ENCODE measurements around the gene NTN1. TPM values are rescaled to one million over a fixed set of nuclear protein-coding genes. Genes with fewer than 3 reads are reported as not detected.

NTN1 gene
- total RNA-seq, 1 experiment from 2014 or later = 17.7 TPM

- H3K36me3 ChIP-seq (ENCODE audit: low read depth) = no peaks in the 10 kb centered on the region
- no peak overlapping the region for H2AFZ ChIP-seq
- intact Hi-C loops (cut with micrococcal nuclease; ENCODE audit: unreplicated experiment) = no loop called here
- H3K4me3 ChIP-seq = no peak overlapping the region
- H3F3A ChIP-seq (ENCODE audit: insufficient read depth, low read depth) = no peaks in the 10 kb centered on the region
- no peaks in the 10 kb centered on the region for H3K27me3 ChIP-seq (ENCODE audit: insufficient read depth, low read depth)
- H3K4me1 ChIP-seq (replicated peaks; ENCODE audit: insufficient read depth) = no peaks in the 10 kb centered on the region
- no peak overlapping the region for H3K4me2 ChIP-seq
- no peaks in the 10 kb centered on the region for H3K79me2 ChIP-seq (ENCODE audit: low read depth)
- BruUV-seq (replicated peaks) = no TSS peak
- no peak overlapping the region for H3K27ac ChIP-seq
- no peaks in the 10 kb centered on the region for H4K20me1 ChIP-seq (ENCODE audit: insufficient read depth)
- no peak for DNase-seq
- no peaks in the 10 kb centered on the region for H3K9me2 ChIP-seq (ENCODE audit: insufficient read depth)
- TF ChIP-seq, protein P1, sequence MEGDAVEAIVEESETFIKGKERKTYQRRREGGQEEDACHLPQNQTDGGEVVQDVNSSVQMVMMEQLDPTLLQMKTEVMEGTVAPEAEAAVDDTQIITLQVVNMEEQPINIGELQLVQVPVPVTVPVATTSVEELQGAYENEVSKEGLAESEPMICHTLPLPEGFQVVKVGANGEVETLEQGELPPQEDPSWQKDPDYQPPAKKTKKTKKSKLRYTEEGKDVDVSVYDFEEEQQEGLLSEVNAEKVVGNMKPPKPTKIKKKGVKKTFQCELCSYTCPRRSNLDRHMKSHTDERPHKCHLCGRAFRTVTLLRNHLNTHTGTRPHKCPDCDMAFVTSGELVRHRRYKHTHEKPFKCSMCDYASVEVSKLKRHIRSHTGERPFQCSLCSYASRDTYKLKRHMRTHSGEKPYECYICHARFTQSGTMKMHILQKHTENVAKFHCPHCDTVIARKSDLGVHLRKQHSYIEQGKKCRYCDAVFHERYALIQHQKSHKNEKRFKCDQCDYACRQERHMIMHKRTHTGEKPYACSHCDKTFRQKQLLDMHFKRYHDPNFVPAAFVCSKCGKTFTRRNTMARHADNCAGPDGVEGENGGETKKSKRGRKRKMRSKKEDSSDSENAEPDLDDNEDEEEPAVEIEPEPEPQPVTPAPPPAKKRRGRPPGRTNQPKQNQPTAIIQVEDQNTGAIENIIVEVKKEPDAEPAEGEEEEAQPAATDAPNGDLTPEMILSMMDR (conservative IDR thresholded peaks at IDR 0.05) = no peak
- no peak for TF ChIP-seq EZH2 (IDR thresholded peaks at IDR 0.05; ENCODE audit: low read depth)
- ChIA-PET POLR2A (ENCODE audit: unreplicated experiment) (interaction anchor here (0.7 kb wide), 1 partner anchor 85 kb away, joined by 4 read pairs; no protein-coding TSS in a partner anchor), CTCF (interaction anchor here (0.6 kb wide), 2 partner anchors 16 to 45 kb away, joined by 3 read pairs; no protein-coding TSS in a partner anchor)
- no peaks in the 10 kb centered on the region for H3K9me3 ChIP-seq (ENCODE audit: insufficient read depth, low read depth)
Measured at GRCh38 chr17:9028988-9029570, 7.8 kb downstream of the NTN1 start.

DNA sequence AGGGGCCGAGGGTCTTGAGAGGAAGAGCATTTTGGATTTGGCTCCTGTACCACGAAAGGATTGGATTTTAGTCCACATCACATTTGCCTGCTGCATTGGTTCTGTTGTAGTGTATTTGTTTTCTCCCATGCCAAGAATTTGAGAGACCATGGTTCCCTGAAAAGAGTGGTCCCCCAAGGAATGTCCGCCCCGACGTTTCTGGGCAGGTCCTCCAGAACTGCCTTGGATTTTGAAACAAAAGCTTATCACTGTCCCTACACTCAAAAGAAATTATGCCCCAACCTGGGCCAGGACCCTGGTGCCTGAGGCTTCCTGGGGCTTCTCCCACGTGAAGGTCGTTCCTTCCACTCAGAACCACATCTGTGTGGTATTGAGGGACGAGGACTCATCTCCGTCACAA lies 10.8 kb downstream of the NTN1 start:
- Histone ChIP-seq H3K9me3 (ENCODE audit: insufficient read depth, low read depth) (no peaks in the 10 kb centered on the region), H3K4me3 (no peak overlapping the region), H3F3A (ENCODE audit: insufficient read depth, low read depth) (no peaks in the 10 kb centered on the region), H4K20me1 (ENCODE audit: insufficient read depth) (no peaks in the 10 kb centered on the region), H3K4me2 (no peak overlapping the region), H3K4me1 (replicated peaks; ENCODE audit: insufficient read depth) (no peaks in the 10 kb centered on the region), H3K36me3 (ENCODE audit: low read depth) (no peaks in the 10 kb centered on the region), H3K27ac (no peak overlapping the region), H3K79me2 (ENCODE audit: low read depth) (no peaks in the 10 kb centered on the region), H3K9me2 (ENCODE audit: insufficient read depth) (no peaks in the 10 kb centered on the region), H2AFZ (no peak overlapping the region), H3K27me3 (ENCODE audit: insufficient read depth, low read depth) (no peaks in the 10 kb centered on the region)
- no peak for DNase-seq
- intact Hi-C loops (cut with micrococcal nuclease; ENCODE audit: unreplicated experiment) = no loop called here
- BruUV-seq (replicated peaks) = no TSS peak
- TF ChIP-seq, protein P1 (conservative IDR thresholded peaks at IDR 0.05) = no peak
- TF ChIP-seq EZH2 (IDR thresholded peaks at IDR 0.05; ENCODE audit: low read depth) = no peak
- CTCF ChIA-PET = no interaction called here
- POLR2A ChIA-PET (ENCODE audit: unreplicated experiment) = no interaction called here

DNA sequence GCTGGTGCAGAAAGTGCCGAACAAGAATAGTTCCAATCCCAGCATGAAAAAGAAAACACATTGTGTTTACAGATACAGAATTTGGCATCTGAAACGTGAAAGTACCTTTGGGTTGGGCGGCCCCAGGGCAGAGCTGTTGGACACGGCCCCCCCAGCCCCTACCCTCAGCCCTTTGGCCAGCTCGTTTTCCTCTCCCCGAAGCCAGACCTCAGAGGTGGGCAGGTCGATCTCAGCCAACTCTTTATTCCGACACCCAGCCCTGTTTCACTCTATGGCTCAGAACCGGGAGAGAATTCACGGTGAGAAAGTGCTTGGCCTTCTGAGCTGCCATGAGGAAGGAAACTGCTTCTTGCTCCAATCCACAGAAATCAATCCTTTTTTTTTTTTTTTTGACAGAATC lies 11.3 kb downstream of the NTN1 start:
- no peaks in the 10 kb centered on the region for H3F3A ChIP-seq (ENCODE audit: insufficient read depth, low read depth)
- DNase-seq = no peak
- H3K4me1 ChIP-seq (replicated peaks; ENCODE audit: insufficient read depth) = no peaks in the 10 kb centered on the region
- H3K27me3 ChIP-seq (ENCODE audit: insufficient read depth, low read depth) = no peaks in the 10 kb centered on the region
- no peak overlapping the region for H3K4me3 ChIP-seq
- H3K4me2 ChIP-seq = no peak overlapping the region
- BruUV-seq (replicated peaks) = no TSS peak
- ChIA-PET POLR2A (ENCODE audit: unreplicated experiment) (no interaction called here), CTCF (interaction anchor here (0.7 kb wide), 1 partner anchor 61 kb away, joined by 4 read pairs; no protein-coding TSS in a partner anchor)
- H4K20me1 ChIP-seq (ENCODE audit: insufficient read depth) = no peaks in the 10 kb centered on the region
- intact Hi-C loops (cut with micrococcal nuclease; ENCODE audit: unreplicated experiment) = no loop called here
- no peak overlapping the region for H3K27ac ChIP-seq
- no peaks in the 10 kb centered on the region for H3K9me2 ChIP-seq (ENCODE audit: insufficient read depth)
- H3K79me2 ChIP-seq (ENCODE audit: low read depth) = no peaks in the 10 kb centered on the region
- TF ChIP-seq, protein P1 (conservative IDR thresholded peaks at IDR 0.05) = no peak
- TF ChIP-seq EZH2 (IDR thresholded peaks at IDR 0.05; ENCODE audit: low read depth) = no peak
- no peaks in the 10 kb centered on the region for H3K36me3 ChIP-seq (ENCODE audit: low read depth)
- no peak overlapping the region for H2AFZ ChIP-seq
- H3K9me3 ChIP-seq (ENCODE audit: insufficient read depth, low read depth) = no peaks in the 10 kb centered on the region

Data from PC-9 (cell line).